ENCODE measurements around the gene AJAP1.

GRCh38 chr1:4718071-4718470, 63.7 kb downstream of the AJAP1 start:
- TF ChIP-seq GATA2 (IDR thresholded peaks at IDR 0.05; ENCODE audit: low read depth, low read length) (no peak), GATA3 (IDR thresholded peaks at IDR 0.05; ENCODE audit: low read depth, low read length) (no peak)
